Stimulated activated CD4-positive, alpha-beta T cell treated with anti-CD3 and anti-CD28 coated beads, Interleukin-12 subunit alpha, Interleukin-12 subunit beta, amount 100 ng/mL, for 24 hours (primary cell): ENCODE measurements around the gene RBL2.
"Not testable (repeated sequence)": the region's sequence is repeated elsewhere in the genome, so short reads cannot be mapped to it uniquely, and the experiment has no call there.

ENCODE experiments used
- DNase-seq, 2 experiments: peaks; one replicate each; pipeline ENCODE4 v3.0.0-alpha.2; 2020; ENCODE audit warnings: low read depth in 2 of 2

Gene RBL2, protein sequence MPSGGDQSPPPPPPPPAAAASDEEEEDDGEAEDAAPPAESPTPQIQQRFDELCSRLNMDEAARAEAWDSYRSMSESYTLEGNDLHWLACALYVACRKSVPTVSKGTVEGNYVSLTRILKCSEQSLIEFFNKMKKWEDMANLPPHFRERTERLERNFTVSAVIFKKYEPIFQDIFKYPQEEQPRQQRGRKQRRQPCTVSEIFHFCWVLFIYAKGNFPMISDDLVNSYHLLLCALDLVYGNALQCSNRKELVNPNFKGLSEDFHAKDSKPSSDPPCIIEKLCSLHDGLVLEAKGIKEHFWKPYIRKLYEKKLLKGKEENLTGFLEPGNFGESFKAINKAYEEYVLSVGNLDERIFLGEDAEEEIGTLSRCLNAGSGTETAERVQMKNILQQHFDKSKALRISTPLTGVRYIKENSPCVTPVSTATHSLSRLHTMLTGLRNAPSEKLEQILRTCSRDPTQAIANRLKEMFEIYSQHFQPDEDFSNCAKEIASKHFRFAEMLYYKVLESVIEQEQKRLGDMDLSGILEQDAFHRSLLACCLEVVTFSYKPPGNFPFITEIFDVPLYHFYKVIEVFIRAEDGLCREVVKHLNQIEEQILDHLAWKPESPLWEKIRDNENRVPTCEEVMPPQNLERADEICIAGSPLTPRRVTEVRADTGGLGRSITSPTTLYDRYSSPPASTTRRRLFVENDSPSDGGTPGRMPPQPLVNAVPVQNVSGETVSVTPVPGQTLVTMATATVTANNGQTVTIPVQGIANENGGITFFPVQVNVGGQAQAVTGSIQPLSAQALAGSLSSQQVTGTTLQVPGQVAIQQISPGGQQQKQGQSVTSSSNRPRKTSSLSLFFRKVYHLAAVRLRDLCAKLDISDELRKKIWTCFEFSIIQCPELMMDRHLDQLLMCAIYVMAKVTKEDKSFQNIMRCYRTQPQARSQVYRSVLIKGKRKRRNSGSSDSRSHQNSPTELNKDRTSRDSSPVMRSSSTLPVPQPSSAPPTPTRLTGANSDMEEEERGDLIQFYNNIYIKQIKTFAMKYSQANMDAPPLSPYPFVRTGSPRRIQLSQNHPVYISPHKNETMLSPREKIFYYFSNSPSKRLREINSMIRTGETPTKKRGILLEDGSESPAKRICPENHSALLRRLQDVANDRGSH

GRCh38 chr16:53434377-53435065 lies at the start of gene RBL2:
Gene RBL2, plus strand, starts transcription at chr16:53434471. Its CDS starts 86 bp downstream, at chr16:53434557.
- peak; percentile 65 to 74 for DNase-seq

DNA sequence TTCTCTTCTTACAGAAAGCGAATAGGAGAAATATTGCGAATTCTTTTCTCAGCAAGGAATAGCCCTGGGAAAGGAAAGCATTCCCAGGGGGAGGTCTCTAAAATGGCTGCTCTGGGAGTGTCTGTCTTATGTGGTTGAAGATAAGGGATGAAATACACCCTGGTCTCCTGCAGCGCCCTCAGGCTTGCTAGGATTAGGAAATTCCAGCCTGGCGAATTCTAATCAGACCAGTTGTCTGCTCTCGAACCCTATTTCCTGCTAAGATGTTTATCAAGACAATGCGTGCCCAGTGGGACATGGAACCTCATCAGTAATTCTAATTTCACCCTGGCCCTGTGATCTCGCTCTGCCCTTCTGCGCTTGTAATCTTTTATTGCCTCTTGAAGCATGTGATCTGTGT lies 49.7 kb upstream of the RBL2 start:
- not testable (repeated sequence) for DNase-seq

- DNase-seq, result no peak
Measured at GRCh38 chr16:53404959-53405358, 29.3 kb upstream of the RBL2 start.

GRCh38 chr16:53412549-53412948 lies 21.7 kb upstream of the RBL2 start:
- DNase-seq, result no peak

DNA sequence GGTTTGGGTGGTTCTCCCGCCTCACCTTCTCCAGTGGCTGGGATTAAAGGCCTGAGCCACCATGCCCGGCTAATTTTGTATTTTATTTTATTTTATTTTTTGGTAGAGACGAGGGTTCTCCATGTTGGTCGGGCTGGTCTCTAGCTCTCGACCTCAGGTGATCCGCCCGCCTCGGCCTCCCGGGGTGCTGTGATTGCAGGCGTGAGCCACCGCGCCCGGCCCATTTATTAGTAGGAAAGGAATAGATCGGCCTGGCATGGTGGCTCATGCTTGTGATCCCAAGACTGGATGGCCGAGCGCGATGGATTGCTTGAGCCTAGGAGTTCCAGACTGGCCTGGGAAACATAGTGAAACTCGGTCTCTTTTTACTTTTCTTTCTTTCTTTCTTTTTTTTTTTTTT lies 20.4 kb upstream of the RBL2 start:
- no peak for DNase-seq

GRCh38 chr16:53414381-53414780 lies 19.9 kb upstream of the RBL2 start:
- DNase-seq, result no peak

DNA sequence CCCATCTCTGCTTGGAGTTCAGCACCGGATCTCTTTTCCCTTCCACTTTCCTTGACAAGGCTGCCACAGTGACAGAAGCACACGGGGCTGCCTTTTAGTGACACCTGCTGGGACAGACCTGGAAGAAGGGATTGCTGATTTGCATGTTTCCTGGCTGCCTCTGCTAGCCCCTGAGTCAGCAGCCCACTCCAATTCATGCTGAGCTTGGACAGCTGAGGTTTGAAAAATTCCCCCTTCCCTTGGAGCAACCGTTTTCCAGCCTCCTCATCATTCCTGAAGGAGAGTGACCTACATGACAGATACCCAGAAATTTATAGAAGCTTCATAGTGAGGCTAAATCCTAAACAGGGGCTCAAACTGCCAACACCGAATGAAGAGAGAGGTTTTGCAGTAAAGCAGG lies 18.8 kb upstream of the RBL2 start:
- no peak for DNase-seq

GRCh38 chr16:53417011-53417410 lies 17.3 kb upstream of the RBL2 start:
- DNase-seq, result no peak

- no peak for DNase-seq
Measured at GRCh38 chr16:53417976-53418375, 16.3 kb upstream of the RBL2 start.

- DNase-seq, result not testable (repeated sequence)
Measured at GRCh38 chr16:53419383-53419709, 14.9 kb upstream of the RBL2 start.

DNA sequence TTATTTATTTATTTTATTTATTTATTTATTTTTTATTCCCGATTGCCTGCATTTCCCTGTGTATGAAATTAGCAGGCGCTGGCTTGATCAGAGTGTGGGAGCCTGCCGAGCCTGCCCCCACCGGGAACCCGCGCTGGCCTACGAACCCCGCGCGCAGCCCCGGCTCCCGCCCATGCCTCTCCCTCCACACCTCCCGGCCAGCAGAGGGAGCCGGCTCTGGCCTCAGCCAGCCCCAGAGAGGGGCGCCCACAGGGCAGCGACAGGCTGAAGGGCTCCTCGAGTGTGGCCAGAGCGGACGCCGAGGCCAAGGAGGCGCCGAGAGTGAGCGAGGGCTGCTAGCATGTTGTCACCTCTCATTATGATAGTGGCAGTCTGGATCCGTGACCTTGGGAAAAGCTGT lies 13.0 kb upstream of the RBL2 start:
- DNase-seq, result no peak

GRCh38 chr16:53423968-53424367 lies 10.3 kb upstream of the RBL2 start:
- not testable (repeated sequence) for DNase-seq

DNA sequence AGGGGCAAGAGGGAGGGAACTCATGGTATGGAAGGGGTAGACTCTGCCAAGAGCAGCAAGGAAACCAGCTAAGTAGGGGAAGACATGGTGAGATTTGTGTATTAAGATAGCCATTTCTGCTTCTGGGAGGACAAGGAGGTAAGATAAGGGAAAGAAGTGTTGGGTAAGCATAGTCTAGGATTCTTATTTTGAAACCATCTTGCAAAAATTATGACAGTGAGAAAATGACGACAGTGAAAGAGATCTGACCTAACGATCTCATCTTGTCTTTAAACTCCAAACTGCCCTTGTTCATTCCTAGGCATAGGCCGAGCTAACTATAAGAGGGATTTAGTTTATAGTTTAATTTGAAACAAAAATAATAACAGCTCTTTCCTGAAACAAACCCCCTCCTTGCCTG lies 5.6 kb upstream of the RBL2 start:
- no peak for DNase-seq

DNA sequence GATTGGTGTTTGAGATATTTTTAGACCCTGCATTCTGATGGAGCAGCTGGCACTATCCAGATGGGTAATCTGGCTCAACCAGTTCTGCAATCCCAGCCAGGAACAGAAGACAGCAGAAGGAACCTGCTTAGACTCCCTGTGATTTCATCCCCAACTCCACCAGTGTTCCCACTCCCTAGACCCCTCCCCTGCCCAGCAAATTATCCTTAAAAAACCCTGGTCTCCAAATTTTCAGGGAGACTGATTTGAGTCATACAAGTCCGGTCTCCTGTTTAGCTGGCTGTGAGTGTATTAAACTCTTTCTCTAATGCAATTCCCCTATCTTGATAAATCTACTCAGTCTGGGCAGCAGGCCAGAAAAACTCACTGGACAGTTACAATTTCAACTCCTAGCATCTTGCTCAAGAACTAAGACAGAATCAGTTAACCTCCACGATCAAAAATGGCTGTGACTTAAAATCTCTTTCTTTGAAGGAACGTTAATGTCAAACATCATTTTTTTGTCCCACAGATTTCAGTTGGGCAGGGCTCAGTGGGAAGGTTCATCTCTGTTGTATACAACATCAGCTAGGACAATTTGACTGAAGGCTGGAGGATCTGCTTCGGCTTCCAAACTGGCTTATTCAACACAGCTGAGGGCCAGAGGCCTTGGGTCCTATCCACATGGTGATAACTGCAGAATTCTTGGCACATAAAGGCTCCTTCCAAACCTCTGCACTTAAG lies 4.9 kb upstream of the RBL2 start:
- no peak for DNase-seq

DNA sequence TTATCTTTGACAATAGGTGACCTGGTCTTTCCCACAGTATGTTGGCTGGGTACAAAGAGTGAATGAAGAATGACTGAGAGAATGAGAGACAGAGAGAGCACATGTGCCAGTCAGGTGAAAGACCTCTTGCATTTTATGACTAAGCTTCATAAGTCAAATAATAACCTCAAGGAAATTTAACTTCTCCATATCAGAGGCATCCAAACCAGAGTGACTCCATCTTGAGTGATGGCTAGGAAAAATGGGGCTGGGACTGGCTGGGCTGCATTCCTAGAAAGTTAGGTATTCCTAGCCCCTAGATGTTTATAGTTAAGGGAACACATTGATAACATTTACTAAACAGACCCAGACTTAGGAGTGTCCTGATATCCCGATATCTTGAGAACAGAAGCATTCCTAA lies 3.9 kb upstream of the RBL2 start:
- DNase-seq, result no peak

DNA sequence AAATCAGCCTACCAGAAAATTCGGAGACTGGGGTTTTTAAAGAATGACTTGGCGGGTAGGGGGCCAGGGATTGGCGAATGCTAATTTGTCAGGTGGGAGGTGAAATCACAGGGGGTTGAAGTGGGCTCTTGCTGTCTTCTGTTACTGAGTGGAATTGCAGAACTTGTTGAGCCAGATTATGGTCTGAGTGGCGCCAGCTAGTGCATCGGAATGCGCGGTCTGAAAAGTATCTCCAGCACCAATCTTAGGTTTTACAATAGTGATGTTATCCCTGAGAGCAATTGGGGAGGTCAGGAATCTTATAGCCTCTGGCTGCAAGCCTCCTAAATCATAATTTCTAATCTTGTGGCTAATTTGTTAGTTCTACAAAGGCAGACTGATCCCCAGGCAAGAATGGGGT lies 762 bp upstream of the RBL2 start:
- no peak for DNase-seq

DNA sequence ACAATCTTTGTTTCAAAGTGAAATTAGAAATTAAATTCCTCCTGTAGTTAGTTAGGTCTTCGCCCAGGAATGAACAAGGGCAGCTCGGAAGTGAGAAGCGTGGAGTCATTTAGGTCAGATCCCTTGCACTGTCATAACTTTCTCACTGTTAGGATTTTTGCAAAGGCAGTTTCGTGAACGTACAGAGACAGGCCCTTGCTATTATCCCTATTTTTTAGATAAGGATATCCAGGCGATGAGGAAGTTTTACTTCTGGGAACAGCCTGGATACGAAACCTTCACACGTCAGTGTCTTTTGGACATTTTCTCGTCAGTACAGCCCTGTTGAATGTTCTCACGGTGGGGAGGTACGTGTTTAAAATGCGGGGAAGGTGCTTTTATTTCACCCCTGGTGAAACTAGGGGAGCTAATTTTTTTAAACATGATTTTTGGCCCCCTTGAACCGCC lies 318 bp upstream of the RBL2 start:
- DNase-seq, result no peak

DNA sequence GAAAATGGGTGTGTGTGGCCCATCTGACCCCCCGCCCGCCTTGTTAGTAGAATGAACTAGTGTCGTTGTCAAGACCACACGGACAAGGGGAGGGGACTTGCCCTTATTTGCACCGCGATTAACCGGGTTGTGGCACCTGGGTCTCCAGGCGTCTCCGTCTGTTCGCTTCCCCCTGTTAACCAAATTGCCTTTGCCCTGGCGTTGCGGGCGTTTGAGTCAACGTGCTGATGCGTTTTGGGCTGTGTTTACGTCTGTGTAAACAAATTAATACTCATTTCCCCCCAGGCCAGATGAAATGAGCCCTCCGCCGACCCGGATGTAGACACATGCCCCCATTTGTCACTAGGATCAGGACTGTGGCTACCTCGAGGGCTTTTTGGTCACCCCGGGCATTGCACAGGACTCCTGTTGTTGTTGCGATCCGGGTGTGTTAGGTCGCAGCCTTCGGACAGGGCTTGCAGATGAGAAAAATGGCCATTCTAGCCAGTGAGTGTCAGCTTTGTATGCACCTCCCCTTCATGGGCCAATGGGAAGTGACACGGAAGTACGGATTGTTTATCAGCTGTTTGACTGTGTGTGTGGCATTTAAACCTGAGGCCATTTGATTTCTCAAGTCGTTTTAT lies 906 bp downstream of the RBL2 start:
- peak; percentile 27 to 28 for DNase-seq

- no peak for DNase-seq
Measured at GRCh38 chr16:53440125-53440524, 5.9 kb downstream of the RBL2 start.

DNA sequence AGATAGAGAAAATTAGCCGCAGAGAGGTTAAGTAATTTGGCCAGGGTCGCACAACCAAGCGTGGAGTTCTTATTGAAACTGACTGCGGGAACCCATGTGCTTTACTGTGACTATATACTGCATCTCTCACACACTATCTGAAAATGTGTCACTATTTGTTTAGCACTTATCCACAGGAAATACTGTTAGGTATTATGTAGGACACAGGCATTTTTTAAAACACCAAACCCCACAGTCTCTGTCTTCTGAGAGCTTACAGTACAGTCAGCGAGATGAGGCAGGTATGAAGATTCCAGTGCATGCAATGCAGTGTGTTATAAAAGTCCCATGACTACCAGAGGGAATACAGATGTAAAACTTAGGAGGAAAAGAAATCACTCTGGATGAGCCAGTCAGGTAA lies 11.3 kb downstream of the RBL2 start:
- DNase-seq, result no peak

DNA sequence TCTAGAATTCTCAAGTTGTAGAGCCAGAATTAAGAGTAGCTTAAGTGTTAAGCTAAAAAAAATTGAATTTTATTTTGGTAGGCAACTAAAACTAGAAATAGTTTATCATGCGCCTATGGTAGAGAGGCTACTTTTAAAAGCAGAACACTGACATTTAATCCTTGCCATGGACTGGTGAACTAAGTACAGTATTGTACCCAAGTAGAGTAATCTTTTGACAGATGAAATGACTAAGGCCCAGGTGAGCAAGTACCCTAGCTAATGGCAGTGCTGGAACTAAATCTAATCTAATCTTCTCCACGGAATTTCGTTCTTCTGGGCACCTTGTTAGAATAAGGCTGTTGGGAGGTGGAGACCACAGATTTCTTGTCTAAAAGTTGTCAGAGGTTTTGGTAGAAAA lies 11.8 kb downstream of the RBL2 start:
- DNase-seq, result no peak
